Kasumi-1 (cell line): ENCODE results near the gene CCDC169.

Experiments
- DNase-seq, 2 experiments: peaks; one replicate each; lab custom pipeline; 2025; lab: John Stamatoyannopoulos, UW

Gene CCDC169

GRCh38 chr13:36244073-36244472 is 53.5 kb downstream of the CCDC169 start:
- DNase-seq: no peak

- DNase-seq: no peak
These were observed 54.9 kb downstream of the CCDC169 start for GRCh38 chr13:36242761-36243160.

- no peak for DNase-seq
These were observed 66.4 kb downstream of the CCDC169 start for GRCh38 chr13:36231236-36231635.

- no peak for DNase-seq
These were observed 72.9 kb downstream of the CCDC169 start for GRCh38 chr13:36224730-36225129.

GRCh38 chr13:36219883-36220282 is 77.7 kb downstream of the CCDC169 start:
- no peak for DNase-seq

GRCh38 chr13:36217456-36217855 is 80.2 kb downstream of the CCDC169 start:
- DNase-seq: no peak

GRCh38 chr13:36214163-36214921 is 83.3 kb downstream of the CCDC169 start, which contains the start of gene SOHLH2:
SOHLH2 (minus strand) TSS chr13:36214556; CDS start chr13:36214526, 30 bp downstream.
- DNase-seq: no peak

- DNase-seq: no peak
These were observed 84.8 kb downstream of the CCDC169 start for GRCh38 chr13:36212789-36213188.

- DNase-seq: no peak
These were observed 86.0 kb downstream of the CCDC169 start for GRCh38 chr13:36211567-36211966.

- no peak for DNase-seq
These were observed 86.9 kb downstream of the CCDC169 start for GRCh38 chr13:36210738-36211137.

- no peak for DNase-seq
These were observed 89.9 kb downstream of the CCDC169 start for GRCh38 chr13:36207672-36208071.

GRCh38 chr13:36193151-36193855 is 104.3 kb downstream of the CCDC169 start:
- DNase-seq: no peak

- no peak for DNase-seq
These were observed 105.4 kb downstream of the CCDC169 start for GRCh38 chr13:36192166-36192565.

GRCh38 chr13:36190771-36191170 is 106.8 kb downstream of the CCDC169 start:
- no peak for DNase-seq

GRCh38 chr13:36188441-36188840 is 109.2 kb downstream of the CCDC169 start:
- no peak for DNase-seq

GRCh38 chr13:36183901-36184300 is 113.7 kb downstream of the CCDC169 start:
- DNase-seq: no peak
